Stimulated activated CD8-positive, alpha-beta memory T cell treated with anti-CD3 and anti-CD28 coated beads, Interleukin-7, amount 100 ng/mL, for 4 hours (primary cell): ENCODE measurements around the gene DCAF11.
A peak's percentile ranks its signal among the peaks of the same experiment; 100 is the strongest.
"Not testable (repeated sequence)": the region's sequence is repeated elsewhere in the genome, so short reads cannot be mapped to it uniquely, and the experiment has no call there.

ENCODE experiments used
- DNase-seq, 2 donors: peaks; one replicate each; pipeline ENCODE4 v3.0.0-alpha.2; 2020; ENCODE audit warnings: low read depth in 2 of 2

The DCAF11 gene

GRCh38 chr14:24096545-24097181 lies 17.9 kb upstream of the DCAF11 start:
- no peak for DNase-seq

- no peak for DNase-seq
These were observed 16.2 kb upstream of the DCAF11 start for GRCh38 chr14:24098229-24098926.

- no peak for DNase-seq
These were observed 15.4 kb upstream of the DCAF11 start for GRCh38 chr14:24098927-24099813.

GRCh38 chr14:24100197-24100981 lies 14.2 kb upstream of the DCAF11 start:
- DNase-seq = no peak

GRCh38 chr14:24100982-24101494 lies 13.5 kb upstream of the DCAF11 start:
- DNase-seq = no peak

- DNase-seq = no peak
These were observed 12.1 kb upstream of the DCAF11 start for GRCh38 chr14:24102357-24103048.

- DNase-seq = no peak
These were observed 11.1 kb upstream of the DCAF11 start for GRCh38 chr14:24103451-24103850.

- not testable (repeated sequence) for DNase-seq
These were observed 8.9 kb upstream of the DCAF11 start for GRCh38 chr14:24105609-24106239.

GRCh38 chr14:24106672-24107271 lies 7.8 kb upstream of the DCAF11 start:
- DNase-seq = no peak

GRCh38 chr14:24108336-24108874 lies 6.2 kb upstream of the DCAF11 start:
- DNase-seq = no peak

GRCh38 chr14:24110060-24110459 lies 4.5 kb upstream of the DCAF11 start:
- DNase-seq = no peak

- DNase-seq = no peak
These were observed 4.1 kb upstream of the DCAF11 start for GRCh38 chr14:24110523-24110922.

GRCh38 chr14:24113379-24113800 lies 1.2 kb upstream of the DCAF11 start:
- no peak for DNase-seq

GRCh38 chr14:24113801-24114531 lies 611 bp upstream of the DCAF11 start:
- peak; percentile 58 to 61 for DNase-seq

GRCh38 chr14:24115422-24116127 lies 998 bp downstream of the DCAF11 start:
- no peak for DNase-seq

- DNase-seq = no peak
These were observed 1.7 kb downstream of the DCAF11 start for GRCh38 chr14:24116128-24116814.

GRCh38 chr14:24117179-24117578 lies 2.6 kb downstream of the DCAF11 start:
- no peak for DNase-seq

- no peak for DNase-seq
These were observed 5.1 kb downstream of the DCAF11 start for GRCh38 chr14:24119691-24120090.
